ENCODE results near the gene GOLGA6L1.
"Not testable (repeated sequence)": the region's sequence is repeated elsewhere in the genome, so short reads cannot be mapped to it uniquely, and the experiment has no call there.

GRCh38 chr15:23175606-23176005 lies 39.0 kb upstream of the GOLGA6L1 start:
- not testable (repeated sequence) for TF ChIP-seq CTCF (IDR thresholded peaks at IDR 0.05; ENCODE audit: insufficient read depth, low read length); POLR2AphosphoS5 (IDR thresholded peaks at IDR 0.05; ENCODE audit: low read depth); REST (IDR thresholded peaks at IDR 0.05; ENCODE audit: insufficient replicate concordance, low read depth)
